Measurements from ENCODE around the gene PARVB.
A peak's percentile ranks its signal among the peaks of the same experiment; 100 is the strongest.

The PARVB gene

GRCh38 chr22:44143105-44143474 is 119.0 kb downstream of the PARVB start:
- no peak for DNase-seq

GRCh38 chr22:44143579-44143978 is 119.5 kb downstream of the PARVB start:
- DNase-seq, result no peak

- DNase-seq, result no peak
Observed at GRCh38 chr22:44144046-44144569, 120.0 kb downstream of the PARVB start.

- no peak for DNase-seq
Observed at GRCh38 chr22:44145544-44145943, 121.4 kb downstream of the PARVB start.

- no peak for DNase-seq
Observed at GRCh38 chr22:44146088-44146861, 122.2 kb downstream of the PARVB start.

DNA sequence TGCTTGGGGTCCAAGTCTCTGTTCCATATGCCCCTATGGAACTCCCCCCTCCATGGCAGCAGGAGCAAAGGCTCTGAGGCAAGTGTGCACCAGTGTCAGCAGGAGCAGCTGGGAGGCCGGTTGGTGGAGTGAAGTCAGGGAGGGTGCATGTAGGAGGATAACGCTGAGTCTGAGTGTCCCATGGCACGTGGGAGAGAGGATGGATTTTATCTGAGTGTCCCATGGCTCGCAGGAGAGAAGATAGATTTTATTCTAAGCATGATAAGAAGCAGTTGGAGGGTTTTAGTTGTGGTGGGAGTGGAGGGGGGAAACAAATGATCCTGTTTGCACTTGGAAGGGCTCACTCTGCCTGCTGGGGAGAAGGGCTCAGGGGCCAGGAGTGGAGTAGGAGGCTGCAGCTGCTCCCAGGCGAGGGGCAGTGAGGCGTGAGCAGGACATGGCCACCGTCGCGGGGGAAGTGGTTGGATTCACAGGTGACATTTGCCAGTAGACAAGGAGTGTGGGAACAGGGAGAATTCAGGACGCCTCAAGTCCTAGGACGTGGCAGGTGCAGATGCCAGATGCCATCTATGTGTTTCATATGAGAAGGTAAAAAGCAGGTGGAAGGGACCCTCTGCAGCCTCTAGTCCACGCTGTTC is 123.0 kb downstream of the PARVB start:
- no peak for DNase-seq

DNA sequence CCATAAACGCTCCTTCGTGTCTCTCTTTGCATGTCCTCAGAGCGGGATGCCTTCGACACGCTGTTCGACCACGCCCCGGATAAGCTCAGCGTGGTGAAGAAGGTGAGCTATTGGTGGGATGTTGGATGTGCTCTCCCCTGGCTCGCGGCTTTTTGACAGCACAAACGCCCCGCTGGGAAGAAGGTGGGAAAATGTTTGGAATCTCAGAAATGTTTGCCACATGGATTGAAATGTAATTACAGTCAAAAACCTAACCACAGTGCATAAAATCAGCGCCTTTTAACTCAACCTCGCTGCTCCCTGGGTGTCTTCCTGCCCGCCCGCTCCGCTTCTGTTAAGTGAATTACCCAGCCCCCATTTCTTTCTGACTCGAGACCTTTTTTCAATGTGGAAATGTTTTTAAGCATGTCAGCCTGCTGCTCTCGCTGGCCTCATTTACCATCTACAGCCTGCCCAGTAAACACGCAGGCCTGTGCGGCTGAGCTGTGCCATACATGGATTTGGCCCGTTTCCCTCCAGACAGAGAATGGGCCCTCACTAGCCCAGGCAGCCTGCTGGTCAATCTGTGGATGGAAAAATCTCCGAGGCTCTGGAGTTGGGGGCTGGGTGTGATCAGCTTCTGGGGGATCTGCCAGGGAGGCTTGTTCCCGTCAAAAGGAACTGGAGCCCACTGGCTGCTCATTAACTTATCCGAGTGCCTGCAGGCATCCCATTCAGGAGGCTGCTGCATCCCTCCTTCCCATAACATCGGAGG is 123.9 kb downstream of the PARVB start:
- DNase-seq, result no peak

- DNase-seq, result no peak
Observed at GRCh38 chr22:44151676-44152075, 127.6 kb downstream of the PARVB start.

- DNase-seq, result no peak
Observed at GRCh38 chr22:44153710-44154109, 129.6 kb downstream of the PARVB start.

- DNase-seq, result peak; percentile 22
Observed at GRCh38 chr22:44154436-44154942, 130.4 kb downstream of the PARVB start.

DNA sequence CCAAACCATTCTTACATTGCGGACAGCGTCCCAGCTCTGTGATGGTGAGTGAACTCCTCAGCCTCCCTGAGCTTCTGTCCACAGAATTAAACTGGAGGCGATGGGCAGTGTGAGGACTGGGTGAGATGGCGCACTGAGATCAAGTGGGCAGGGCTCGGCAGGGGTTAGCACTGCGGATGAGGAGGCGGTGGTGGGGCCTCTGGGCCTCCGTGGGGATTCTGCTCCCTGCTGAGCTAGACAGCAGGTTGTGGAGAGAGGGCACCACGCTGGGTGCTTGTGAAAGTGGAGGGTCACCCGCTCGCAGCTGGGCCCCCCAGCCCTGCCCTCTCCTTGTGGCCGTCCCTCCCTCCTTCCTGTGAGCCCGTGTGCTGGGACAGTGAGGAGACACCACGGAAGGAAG is 131.0 kb downstream of the PARVB start:
- no peak for DNase-seq

GRCh38 chr22:44157916-44158618 is 134.0 kb downstream of the PARVB start:
- DNase-seq, result no peak

- DNase-seq, result no peak
Observed at GRCh38 chr22:44158816-44159215, 134.7 kb downstream of the PARVB start.

GRCh38 chr22:44159221-44159620 is 135.1 kb downstream of the PARVB start:
- DNase-seq, result no peak

DNA sequence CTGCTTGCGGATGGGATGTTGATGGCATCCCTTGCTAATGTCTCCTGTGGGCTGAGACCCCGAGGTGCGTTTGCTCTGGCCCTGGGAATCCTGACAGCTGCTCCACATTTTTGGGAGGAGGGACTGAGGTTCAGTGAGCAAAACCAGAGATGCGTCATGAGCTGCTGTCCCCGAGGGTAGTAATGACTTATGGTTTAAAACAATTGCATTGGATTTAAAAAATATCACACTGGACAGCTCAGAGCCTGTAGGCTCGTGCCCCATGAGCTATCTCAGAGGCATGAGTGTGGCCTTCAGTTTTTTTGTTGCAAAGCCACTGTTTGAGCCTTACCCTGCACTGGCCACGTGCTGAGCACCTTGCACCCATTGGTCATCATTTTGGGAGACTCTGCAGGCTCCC is 135.7 kb downstream of the PARVB start:
- no peak for DNase-seq

GRCh38 chr22:44160421-44160820 is 136.3 kb downstream of the PARVB start:
- no peak for DNase-seq

DNA sequence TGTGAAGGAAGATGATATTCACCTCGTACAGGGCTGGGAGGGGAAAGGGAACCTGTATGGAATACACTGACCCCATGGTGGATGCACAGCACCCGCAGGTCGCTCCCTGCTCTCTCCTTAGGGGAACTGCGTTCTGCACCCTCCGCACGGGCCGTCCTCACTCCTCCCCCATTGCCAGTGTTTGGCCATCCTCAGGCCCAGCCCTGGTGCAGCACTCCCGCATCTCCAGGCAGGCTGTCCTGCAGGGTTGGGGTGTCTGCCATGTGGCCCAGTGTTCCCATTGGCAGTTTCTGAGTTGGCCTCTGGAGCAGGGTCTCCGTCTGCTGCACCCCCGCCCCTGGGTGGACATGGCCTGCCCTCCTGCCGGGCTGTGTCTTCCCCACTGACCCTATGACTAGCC is 137.6 kb downstream of the PARVB start:
- no peak for DNase-seq

DNA sequence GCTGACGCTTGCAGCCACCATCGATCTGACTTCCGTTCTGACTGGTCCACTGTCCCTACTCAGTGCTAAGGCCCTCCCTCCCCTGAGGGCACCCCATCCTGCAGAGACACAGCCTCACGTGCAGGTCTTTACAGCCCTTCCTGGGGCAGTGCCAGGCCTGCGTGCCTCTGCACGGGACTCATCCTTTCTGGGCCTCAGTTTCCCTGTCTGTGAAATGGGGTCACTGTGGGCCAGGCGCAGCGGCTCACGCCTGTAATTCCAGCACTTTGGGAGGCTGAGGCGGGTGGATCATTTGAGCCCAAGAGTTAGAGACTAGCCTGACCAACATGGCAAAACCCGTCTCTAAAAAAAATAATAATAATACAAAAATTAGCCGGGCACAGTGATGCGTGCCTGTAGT is 138.9 kb downstream of the PARVB start:
- DNase-seq, result no peak

DNA sequence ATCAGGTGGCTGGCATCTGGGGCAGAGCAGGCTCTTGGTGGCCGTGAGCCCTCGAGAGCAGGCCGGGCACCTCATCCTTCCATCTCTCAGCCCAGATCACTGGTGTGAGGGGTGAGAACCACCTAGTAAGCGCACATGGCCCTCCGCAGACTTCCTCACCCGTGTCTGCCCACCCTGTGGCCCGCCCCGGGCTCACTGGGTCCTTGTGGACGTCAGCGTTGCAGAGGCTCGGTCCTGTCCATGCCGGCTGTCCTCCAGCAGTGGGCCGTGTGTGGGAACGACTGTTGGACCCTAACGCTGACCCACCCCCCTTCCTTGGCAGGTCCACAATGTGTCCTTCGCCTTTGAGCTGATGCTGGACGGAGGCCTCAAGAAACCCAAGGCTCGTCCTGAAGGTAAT is 139.4 kb downstream of the PARVB start:
- DNase-seq, result no peak

DNA sequence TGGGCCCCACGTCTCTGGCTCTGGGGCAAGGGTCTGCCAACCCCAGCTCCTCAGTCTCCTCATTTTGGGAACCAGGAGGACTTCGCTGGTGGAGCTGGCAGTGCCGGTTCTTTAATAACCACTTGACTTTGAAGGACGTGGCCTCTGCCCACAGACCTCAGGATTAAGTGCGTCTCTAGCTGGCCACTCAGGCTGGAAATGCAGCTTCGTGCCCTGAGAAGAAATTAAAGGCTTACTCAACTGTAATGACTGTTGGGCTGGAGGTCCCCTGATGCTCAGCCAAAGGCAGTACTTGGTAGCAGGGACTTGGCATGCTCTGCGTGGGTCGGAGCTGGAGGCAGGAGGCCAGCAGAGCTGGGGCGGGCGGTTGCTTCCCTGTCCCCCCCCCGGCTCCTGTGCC is 139.9 kb downstream of the PARVB start:
- DNase-seq, result no peak

DNA sequence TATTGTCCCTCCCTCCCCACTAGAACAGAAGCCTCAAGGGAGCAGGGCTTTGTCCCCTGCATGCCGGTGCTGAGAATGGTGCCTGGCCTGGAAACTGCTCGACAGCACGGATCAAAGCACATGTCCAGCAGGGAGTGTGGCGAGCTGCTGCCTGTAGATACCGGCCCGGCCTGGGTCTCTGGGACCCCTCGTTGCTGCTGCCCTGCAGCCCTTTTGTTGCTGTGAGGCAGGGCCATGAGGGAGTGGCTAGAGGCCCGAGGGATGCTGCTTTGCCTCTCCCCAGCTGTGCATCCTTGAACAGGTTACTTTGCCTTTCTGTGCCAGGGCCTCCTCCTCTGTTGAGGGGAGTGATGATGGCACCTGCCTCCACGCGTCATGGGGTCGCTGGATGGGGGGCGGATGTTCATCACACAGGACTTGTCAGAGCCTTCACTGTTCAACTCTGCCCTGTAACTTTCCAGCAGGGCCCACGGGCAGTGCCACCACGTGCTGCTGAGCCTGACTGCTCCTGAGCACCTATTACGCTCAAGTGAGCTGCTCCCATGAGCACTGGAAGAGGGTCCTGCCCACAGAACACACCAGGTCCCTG is 141.3 kb downstream of the PARVB start:
- no peak for DNase-seq

DNA sequence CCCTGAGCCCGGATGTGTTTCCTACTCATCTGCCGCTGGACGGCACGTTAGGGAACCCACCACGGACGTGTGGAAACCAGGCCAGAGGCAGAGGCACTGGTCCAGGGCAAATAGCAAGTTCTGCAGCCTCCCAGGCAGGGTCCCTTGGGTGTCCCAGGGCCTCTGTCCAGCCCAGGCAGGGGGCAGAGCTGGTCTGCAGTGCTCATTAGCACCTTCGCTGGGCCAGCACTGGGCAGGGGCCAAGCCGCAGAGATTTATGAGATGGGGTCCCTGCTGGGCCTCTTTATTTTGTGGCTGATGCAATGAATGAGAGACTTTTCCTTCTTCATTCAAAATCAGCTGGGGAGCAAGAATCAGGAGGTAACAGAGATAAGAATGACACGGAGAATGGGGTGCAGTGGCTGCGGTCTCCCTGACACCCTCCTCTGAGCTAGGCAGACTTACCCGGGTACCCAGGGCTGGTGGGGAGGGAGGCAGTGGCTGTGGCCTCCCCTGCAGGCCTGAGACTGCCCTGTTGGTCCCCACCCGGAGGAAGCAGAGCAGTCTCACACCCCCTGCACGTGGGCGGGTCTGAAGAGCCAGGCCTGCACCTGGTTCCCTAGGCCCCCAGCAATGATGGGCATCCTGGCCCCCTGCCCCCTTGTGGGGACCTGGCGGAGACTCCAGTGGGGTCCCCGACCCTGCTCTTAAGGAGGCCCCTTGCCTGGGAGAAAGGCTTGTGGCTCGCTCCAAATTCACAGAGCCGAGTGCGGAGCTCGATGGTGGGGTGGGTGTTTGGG is 142.6 kb downstream of the PARVB start:
- DNase-seq, result no peak

Measured in CD4-positive, alpha-beta T cell treated with Interleukin-21 for 1 hour (primary cell).